Stimulated activated CD4-positive, alpha-beta T cell treated with anti-CD3 and anti-CD28 coated beads, Interleukin-1b, Interleukin-23, amount 100 ng/mL, for 48 hours (primary cell): ENCODE data around the gene ORC1.

Source experiments
- DNase-seq: peaks from one replicate; pipeline ENCODE4 v3.0.0-alpha.2; 2020

ORC1 gene

DNA sequence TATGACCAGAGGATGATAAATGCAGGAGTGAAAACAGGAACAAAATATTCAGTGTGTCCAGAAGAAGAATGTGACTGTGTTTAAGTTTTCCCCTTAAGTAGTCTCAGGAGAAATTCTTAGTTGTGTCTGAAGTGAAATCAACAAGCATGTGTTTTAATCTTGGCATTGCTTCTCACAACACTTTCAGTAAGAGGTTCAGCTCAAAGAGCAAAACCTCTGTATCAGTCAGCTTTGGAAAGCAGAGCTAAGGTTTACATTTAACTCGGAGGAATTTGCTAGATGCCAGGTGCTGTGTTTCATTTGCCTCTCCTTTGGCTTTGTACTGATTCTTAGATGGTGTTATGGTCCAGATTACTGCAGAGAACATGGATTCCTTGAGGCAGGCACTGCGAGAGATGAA, 66.8 kb downstream of the ORC1 start:
- no peak for DNase-seq

DNA sequence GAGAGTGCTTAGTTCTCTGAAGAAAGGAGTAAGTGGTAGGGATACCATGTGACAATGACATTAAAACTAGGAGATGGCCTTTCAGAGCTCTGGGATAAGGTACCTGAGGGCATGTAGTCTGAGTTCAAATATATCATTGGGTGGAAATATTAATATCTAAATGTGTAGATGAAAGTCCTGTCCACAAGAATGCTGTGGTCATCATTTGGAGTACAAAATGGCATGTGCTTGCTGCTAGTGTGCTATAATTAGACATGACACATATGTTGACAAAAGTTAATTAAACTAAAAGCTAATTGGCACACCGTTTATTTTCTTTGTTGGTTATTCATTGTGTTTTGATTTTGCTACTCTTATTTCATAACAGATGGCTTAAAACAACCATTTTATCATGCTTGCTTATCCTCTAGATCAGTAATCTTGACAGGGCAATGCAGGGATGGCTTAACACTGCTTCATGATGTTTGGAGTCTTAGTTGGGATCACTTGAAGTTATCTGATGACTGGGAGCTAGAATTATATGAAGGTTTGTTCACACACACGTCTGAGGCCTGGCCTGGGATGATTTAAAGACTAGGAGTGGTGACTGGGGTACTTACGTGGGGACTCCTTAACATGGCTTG, 69.2 kb downstream of the ORC1 start:
- DNase-seq = no peak

DNA sequence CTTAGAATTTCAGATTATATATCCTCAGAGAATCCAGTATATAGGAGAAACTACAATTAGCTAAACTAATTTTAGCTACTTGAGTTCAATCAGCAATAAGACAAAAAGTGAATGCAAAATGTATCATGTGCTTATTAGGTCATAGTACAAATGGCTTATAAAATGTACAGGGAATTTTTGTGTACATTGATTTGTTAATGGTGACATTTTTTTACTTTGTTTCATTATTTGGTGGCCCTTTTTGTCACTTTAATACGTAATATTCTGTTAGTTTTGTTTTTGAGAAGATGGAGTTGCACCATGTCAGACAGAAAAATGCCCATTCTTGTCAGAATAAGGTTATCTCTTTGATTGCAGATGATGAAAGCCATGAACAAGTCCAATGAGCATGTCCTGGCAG, 71.8 kb downstream of the ORC1 start:
- no peak for DNase-seq

DNA sequence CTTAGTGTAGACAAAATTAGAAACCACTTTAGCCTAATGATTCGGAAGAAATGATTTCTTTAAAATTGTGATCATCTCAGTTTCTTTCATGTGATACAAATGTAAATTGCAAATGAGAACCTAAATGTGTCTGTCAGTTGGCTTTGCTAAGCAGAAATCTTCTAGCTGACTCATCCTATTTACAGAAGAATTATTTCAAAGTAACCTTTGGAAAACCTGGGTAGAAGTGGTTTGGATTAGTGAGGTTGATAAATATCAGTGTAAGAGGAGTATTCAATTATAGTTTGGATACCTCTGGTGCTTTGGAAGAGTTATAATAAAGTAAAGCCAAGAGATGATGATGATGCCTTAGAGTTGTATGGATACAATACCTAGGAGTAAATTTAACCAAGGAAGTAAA, 75.6 kb downstream of the ORC1 start:
- DNase-seq = no peak

DNA sequence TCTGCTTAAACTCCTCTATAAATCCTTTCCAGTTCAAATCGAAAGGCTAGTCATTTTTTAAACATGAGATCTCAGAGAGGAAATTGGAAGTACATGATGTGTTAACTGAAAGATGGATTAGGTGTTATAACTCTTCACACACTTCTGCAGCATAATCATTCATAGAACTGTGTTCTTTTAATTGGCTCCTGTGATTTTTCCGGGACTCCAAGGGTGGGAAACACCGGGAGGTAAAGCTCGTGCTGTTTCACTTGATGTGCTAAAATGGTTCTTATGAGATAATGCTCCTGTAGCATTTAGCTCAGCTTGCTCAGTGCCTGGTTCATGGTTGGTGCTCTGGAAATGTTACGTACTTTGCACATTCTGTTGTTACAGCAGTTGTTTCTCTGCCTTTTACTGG, 78.4 kb downstream of the ORC1 start:
- no peak for DNase-seq

DNA sequence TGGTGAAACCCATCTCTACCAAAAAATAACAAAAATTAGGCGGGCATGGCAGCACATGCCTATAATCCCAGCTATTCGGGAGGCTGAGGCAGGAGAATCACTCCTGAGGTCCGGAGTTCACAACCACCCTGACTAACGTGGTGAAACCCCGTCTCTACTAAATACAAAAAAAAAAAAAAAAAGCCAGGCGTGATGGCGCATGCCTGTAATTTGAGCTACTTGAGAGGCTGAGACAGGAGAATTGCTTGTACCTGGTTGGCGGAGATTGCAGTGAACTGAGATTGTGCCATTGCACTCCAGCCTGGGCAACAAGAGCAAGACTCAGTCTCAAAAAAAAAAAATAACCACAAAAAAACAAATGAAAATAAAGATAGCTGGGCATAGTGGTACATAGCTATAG, 80.5 kb downstream of the ORC1 start:
- DNase-seq = no peak
